MM.1S (cell line): Measurements from ENCODE around the gene HIVEP2.

Source experiments
- CTCF ChIP-seq: fragments of 300-600 bp; sonication (generic); IDR thresholded peaks from 2 replicates; pipeline ENCODE4 v1.5.1; 2016; ENCODE audit warnings: antibody characterized with exemption, low read length, mixed read lengths
- EZH2 ChIP-seq: fragments of 300-600 bp; sonication (generic); optimal IDR thresholded peaks from 2 replicates; pipeline ENCODE3; 2017; ENCODE audit warnings: low read depth, mild to moderate bottlenecking, antibody characterized with exemption, low read length, mixed read lengths

GRCh38 chr6:142773324-142773723 lies 171.7 kb downstream of the HIVEP2 start:
- TF ChIP-seq CTCF (no peak), EZH2 (no peak)
